Central memory CD8-positive, alpha-beta T cell (primary cell): ENCODE results near the gene LRP5.

Source experiments
- ATAC-seq: fragments of 150-1000 bp; cut with Tn5 transposase; replicated peaks from 2 replicates; pipeline ENCODE4 v1.10.0; 2022; ENCODE audit warnings: mild to moderate bottlenecking, moderate FRiP score, moderate number of reproducible peaks; ENCODE audit not compliant: poor library complexity, severe bottlenecking; ENCODE audit errors: extremely low read depth
- DNase-seq, 2 donors: peaks; one replicate each; pipeline ENCODE4 v3.0.0; 2021; ENCODE audit warnings: low spot score in 2 of 2
- H3K27ac Mint-ChIP-seq: one replicate; pipeline ENCODE4 v1.8.0; 2022; ENCODE audit warnings: low read depth, mild to moderate bottlenecking, moderate library complexity, mixed read lengths
- H3K27me3 Mint-ChIP-seq: one replicate; pipeline ENCODE4 v1.8.0; 2022; ENCODE audit warnings: mixed read lengths
- H3K36me3 Mint-ChIP-seq: one replicate; pipeline ENCODE4 v1.8.0; 2022; ENCODE audit warnings: mild to moderate bottlenecking, moderate library complexity, mixed read lengths; ENCODE audit not compliant: insufficient read depth
- H3K4me1 Mint-ChIP-seq: one replicate; pipeline ENCODE4 v1.8.0; 2022; ENCODE audit warnings: mixed read lengths
- H3K4me3 Mint-ChIP-seq: one replicate; pipeline ENCODE4 v1.8.0; 2022; ENCODE audit warnings: mild to moderate bottlenecking, moderate library complexity, mixed read lengths
- H3K9me3 Mint-ChIP-seq: one replicate; pipeline ENCODE4 v1.8.0; 2022; ENCODE audit warnings: mixed read lengths

LRP5 gene

GRCh38 chr11:68312117-68312779, at the start of gene LRP5:
LRP5 (plus strand) TSS chr11:68312591; CDS start chr11:68312715, 124 bp downstream.
- Mint-ChIP-seq H3K27ac (peak within 1 kb of the TSS; percentile 22), H3K4me1 (peaks cover 22% of the 10 kb centered on the region), H3K9me3 (no peaks in the 10 kb centered on the region), H3K27me3 (peaks cover 9% of the 10 kb centered on the region), H3K4me3 (peak within 1 kb of the TSS; percentile 76), H3K36me3 (no peaks in the 10 kb centered on the region)
- DNase-seq (no peak), ATAC-seq (peak; percentile 42)

DNA sequence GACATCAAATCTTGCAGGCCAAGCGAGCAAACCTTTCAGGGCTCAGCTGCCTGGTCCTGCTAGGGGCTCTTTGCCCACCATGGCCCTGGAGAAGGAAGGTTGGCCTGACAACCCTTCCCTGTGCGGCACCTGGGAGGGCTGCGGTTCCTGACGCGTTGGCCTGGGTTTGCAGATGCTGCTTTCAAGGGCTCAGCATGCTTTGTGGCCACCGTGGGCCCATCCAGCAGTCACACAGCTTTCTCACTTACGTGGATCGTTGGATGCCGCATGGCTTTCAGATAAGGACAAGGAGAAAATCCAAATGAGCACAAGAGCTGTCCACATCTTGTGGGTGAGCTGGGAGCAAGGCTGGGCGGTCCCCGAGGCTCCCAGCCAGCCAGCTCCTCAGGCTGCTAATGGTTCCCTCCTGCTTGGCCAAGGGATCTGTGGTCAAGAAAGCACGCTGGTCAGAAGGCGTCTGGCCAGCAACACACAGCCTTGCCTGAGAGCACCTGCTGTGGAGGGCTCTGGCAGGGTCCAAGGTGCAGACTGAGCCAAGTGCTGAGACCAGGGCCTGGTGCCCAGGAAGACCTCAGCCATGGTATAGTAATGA, 48.9 kb upstream of the LRP5 start:
- no peak overlapping the region for H3K4me3 Mint-ChIP-seq
- no peak for ATAC-seq

DNA sequence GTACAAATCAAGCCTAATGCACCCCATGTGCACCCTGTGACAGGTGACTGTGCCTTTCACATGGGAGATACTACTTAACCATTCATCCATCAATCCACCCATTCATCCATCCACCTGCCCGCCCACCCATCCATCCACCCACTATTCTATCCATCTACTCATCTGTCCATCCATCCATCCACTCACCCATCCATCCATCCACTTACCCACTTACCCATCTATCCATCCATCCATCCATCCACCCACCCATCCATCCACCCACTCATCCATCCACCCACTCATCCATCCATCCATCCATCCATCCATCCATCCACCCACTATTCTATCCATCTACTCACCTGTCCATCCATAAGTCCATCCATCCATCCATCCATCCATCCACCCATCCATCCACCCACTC, 48.1 kb upstream of the LRP5 start:
- H3K4me3 Mint-ChIP-seq, result no peak overlapping the region
- H3K36me3 Mint-ChIP-seq, result peaks cover 22% of the 10 kb centered on the region
- ATAC-seq, result no peak
- peaks cover 9% of the 10 kb centered on the region for H3K4me1 Mint-ChIP-seq
- DNase-seq, result no peak
- H3K27ac Mint-ChIP-seq, result no peak overlapping the region
- H3K9me3 Mint-ChIP-seq, result no peaks in the 10 kb centered on the region
- H3K27me3 Mint-ChIP-seq, result no peaks in the 10 kb centered on the region

More for the DNA sequence above, 48.9 kb upstream of the LRP5 start:
- Mint-ChIP-seq H3K27me3 (no peaks in the 10 kb centered on the region), H3K4me1 (peaks cover 1% of the 10 kb centered on the region), H3K9me3 (no peaks in the 10 kb centered on the region), H3K36me3 (peaks cover 19% of the 10 kb centered on the region), H3K27ac (no peak overlapping the region)
- DNase-seq, result no peak

GRCh38 chr11:68264741-68265540, 47.5 kb upstream of the LRP5 start:
- no peak overlapping the region for H3K4me3 Mint-ChIP-seq
- no peak for ATAC-seq

GRCh38 chr11:68266121-68266891, 46.1 kb upstream of the LRP5 start:
- Mint-ChIP-seq H3K27me3 (no peaks in the 10 kb centered on the region), H3K9me3 (no peaks in the 10 kb centered on the region), H3K4me3 (no peak overlapping the region), H3K36me3 (peaks cover 25% of the 10 kb centered on the region), H3K27ac (no peak overlapping the region), H3K4me1 (peaks cover 29% of the 10 kb centered on the region)
- ATAC-seq, result no peak
- DNase-seq, result no peak

More at GRCh38 chr11:68264741-68265540, 47.5 kb upstream of the LRP5 start:
- no peaks in the 10 kb centered on the region for H3K9me3 Mint-ChIP-seq
- H3K4me1 Mint-ChIP-seq, result peaks cover 16% of the 10 kb centered on the region
- peaks cover 22% of the 10 kb centered on the region for H3K36me3 Mint-ChIP-seq
- no peaks in the 10 kb centered on the region for H3K27me3 Mint-ChIP-seq
- DNase-seq, result no peak
- no peak overlapping the region for H3K27ac Mint-ChIP-seq

- ATAC-seq, result no peak
- Mint-ChIP-seq H3K27ac (no peak overlapping the region), H3K4me1 (peaks cover 35% of the 10 kb centered on the region)
Measured at GRCh38 chr11:68266936-68267880, 45.2 kb upstream of the LRP5 start.

GRCh38 chr11:68267881-68268240, 44.5 kb upstream of the LRP5 start:
- peaks cover 40% of the 10 kb centered on the region for H3K4me1 Mint-ChIP-seq
- H3K4me3 Mint-ChIP-seq, result no peak overlapping the region
- DNase-seq, result no peak
- no peak overlapping the region for H3K27ac Mint-ChIP-seq
- no peaks in the 10 kb centered on the region for H3K27me3 Mint-ChIP-seq
- H3K9me3 Mint-ChIP-seq, result no peaks in the 10 kb centered on the region
- no peak for ATAC-seq
- peaks cover 27% of the 10 kb centered on the region for H3K36me3 Mint-ChIP-seq

More at GRCh38 chr11:68266936-68267880, 45.2 kb upstream of the LRP5 start:
- no peaks in the 10 kb centered on the region for H3K9me3 Mint-ChIP-seq
- no peaks in the 10 kb centered on the region for H3K27me3 Mint-ChIP-seq
- no peak overlapping the region for H3K4me3 Mint-ChIP-seq
- peaks cover 30% of the 10 kb centered on the region for H3K36me3 Mint-ChIP-seq
- DNase-seq, result no peak

GRCh38 chr11:68269414-68270081, 42.8 kb upstream of the LRP5 start:
- DNase-seq (no peak), ATAC-seq (no peak)
- H3K27me3 Mint-ChIP-seq, result no peaks in the 10 kb centered on the region
- peaks cover 40% of the 10 kb centered on the region for H3K4me1 Mint-ChIP-seq
- peaks cover 20% of the 10 kb centered on the region for H3K36me3 Mint-ChIP-seq
- peak overlapping the region; percentile 92 for H3K4me3 Mint-ChIP-seq
- H3K27ac Mint-ChIP-seq, result no peak overlapping the region
- no peaks in the 10 kb centered on the region for H3K9me3 Mint-ChIP-seq

DNA sequence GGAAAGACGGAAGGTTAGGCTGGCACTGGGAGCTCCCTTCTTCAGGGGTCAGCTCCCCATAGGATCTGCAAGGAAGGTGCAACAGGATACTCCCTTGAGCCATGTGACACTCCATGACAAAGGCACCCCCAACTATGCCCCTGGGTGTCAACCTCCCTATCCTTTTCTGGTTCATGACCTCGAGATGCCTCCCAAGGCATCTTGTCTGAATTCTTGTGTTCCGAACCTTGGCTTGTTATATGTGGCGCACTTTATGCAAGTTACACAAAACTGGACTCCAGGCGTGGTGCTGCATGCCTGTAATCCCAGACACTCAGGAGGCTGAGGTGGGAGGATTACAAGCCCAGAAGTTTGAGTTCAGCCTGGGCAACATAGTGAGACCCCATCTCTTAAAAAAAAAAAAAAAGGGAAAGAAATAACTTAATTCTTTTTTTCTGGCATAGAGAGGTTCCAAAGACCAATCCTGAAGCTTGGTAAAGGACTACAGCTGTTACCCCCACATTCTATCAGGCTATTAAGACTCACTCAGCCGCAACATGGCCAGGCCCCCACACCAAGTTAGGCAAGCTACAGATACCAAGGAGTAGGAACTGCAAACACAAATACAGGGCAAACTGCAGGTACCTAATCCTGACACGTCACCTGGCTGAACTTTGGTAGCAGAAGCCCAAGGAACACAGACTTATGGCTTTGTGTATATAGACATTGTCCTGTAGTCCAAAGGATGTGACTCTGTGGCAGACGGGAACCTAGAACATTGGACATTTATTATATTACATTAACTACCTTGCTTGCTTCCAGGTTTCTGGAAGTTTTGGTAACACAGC, 42.0 kb upstream of the LRP5 start:
- H3K27ac Mint-ChIP-seq, result peak overlapping the region; percentile 96
- peaks cover 40% of the 10 kb centered on the region for H3K4me1 Mint-ChIP-seq
- peak overlapping the region; percentile 92 for H3K4me3 Mint-ChIP-seq
- no peak for ATAC-seq
- H3K36me3 Mint-ChIP-seq, result peaks cover 20% of the 10 kb centered on the region
- no peaks in the 10 kb centered on the region for H3K27me3 Mint-ChIP-seq
- DNase-seq, result no peak
- H3K9me3 Mint-ChIP-seq, result no peaks in the 10 kb centered on the region

- DNase-seq (peak; percentile 22 to 30), ATAC-seq (peak; percentile 47)
- H3K27ac Mint-ChIP-seq, result peak overlapping the region; percentile 96
- H3K9me3 Mint-ChIP-seq, result no peaks in the 10 kb centered on the region
- H3K27me3 Mint-ChIP-seq, result no peaks in the 10 kb centered on the region
- H3K4me1 Mint-ChIP-seq, result peaks cover 40% of the 10 kb centered on the region
- H3K36me3 Mint-ChIP-seq, result peaks cover 20% of the 10 kb centered on the region
- H3K4me3 Mint-ChIP-seq, result peak overlapping the region; percentile 92
Measured at GRCh38 chr11:68271023-68271780, 41.2 kb upstream of the LRP5 start.
